ENCODE data around the gene METTL26. TPM values are rescaled to one million over a fixed set of nuclear protein-coding genes. Genes with fewer than 3 reads are reported as not detected.

METTL26 gene
- total and polyA plus RNA-seq, 2 of the 4 experiments (the other 2 are of a cell fraction) = 46.8 to 128 TPM

GRCh38 chr16:638034-638543 is 2.0 kb upstream of the METTL26 start:
- peaks cover 0 to 34% of the 10 kb centered on the region in 2 experiments; a peak in 2 of 4 replicates for H3K79me1 ChIP-seq (ENCODE audit: low read depth in 1 of 2, low read length in 2 of 2)
- BruUV-seq (replicated peaks) = no TSS peak
- H4K8ac ChIP-seq (ENCODE audit: low read depth in 2 of 2, low read length in 2 of 2) = no peak overlapping the region
- no peak overlapping the region for H3K56ac ChIP-seq (ENCODE audit: extremely low read depth, insufficient read depth, low read length)
- no peak overlapping the region for H2BK5ac ChIP-seq (ENCODE audit: low read depth, low read length, poor library complexity, severe bottlenecking)
- intact Hi-C loops (cut with micrococcal nuclease) (loop anchor here (5.0 kb wide), 1 partner anchor 111 kb away; the partner anchor contains the start of gene CAPN15), dilution Hi-C loops (cut with HindIII; ENCODE audit: low sequenced_read_pairs, unreplicated experiment) (no loop called here), in situ Hi-C loops (cut with MboI; ENCODE audit: low sequenced_read_pairs) (no loop called here)
- peaks cover 18% of the 10 kb centered on the region for H3K4me1 ChIP-seq (ENCODE audit: control insufficient read depth, insufficient read depth, low read length)
- H2AK5ac ChIP-seq (ENCODE audit: low read depth, low read length) = 0 out of 2 replicates have a peak overlapping the region, but pooled peaks have one; percentile 69
- H3K4me2 ChIP-seq (ENCODE audit: low read depth, low read length) = no peak overlapping the region
- H3K36me3 ChIP-seq (ENCODE audit: control insufficient read depth, insufficient read depth, low read length) = peaks cover 9% of the 10 kb centered on the region; the same call in 1 of the 2 replicates
- H3K18ac ChIP-seq (ENCODE audit: low read depth, low read length) = no peak overlapping the region
- no peaks in the 10 kb centered on the region for H3K9me3 ChIP-seq (ENCODE audit: control insufficient read depth, insufficient read depth, low read length)
- no peak overlapping the region for H2BK120ac ChIP-seq (ENCODE audit: low read depth, low read length)
- peaks cover 8% of the 10 kb centered on the region; the same call in 1 of the 2 replicates for H3K9me1 ChIP-seq (ENCODE audit: insufficient read depth, low read length)
- H3K27me3 ChIP-seq (ENCODE audit: control insufficient read depth, insufficient read depth, low read length) = no peaks in the 10 kb centered on the region
- no peak overlapping the region for H4K5ac ChIP-seq (ENCODE audit: low read depth, low read length)
- no peak overlapping the region for H3K14ac ChIP-seq (replicated peaks; ENCODE audit: low read depth, low read length)
- WGBS, 2 experiments (ENCODE audit: extremely low coverage in 2 of 2, insufficient read length in 1 of 2) = 88% methylated on average over 8 of the region's 15 CpGs; no CpG with 5 or more reads in 1 of the 2 experiments
- H2AK9ac ChIP-seq (replicated peaks; ENCODE audit: low read depth, low read length, poor library complexity) = peak overlapping the region; percentile 28
- H4K91ac ChIP-seq (ENCODE audit: insufficient read depth, low read depth, low read length) = no peak overlapping the region
- ATAC-seq (ENCODE audit: low read depth) = no peak
- no peak for DNase-seq
- H3K4ac ChIP-seq (ENCODE audit: low read depth, low read length) = no peak overlapping the region
- H3K4me3 ChIP-seq (ENCODE audit: insufficient read depth, low read depth, low read length) = no peak overlapping the region
- POLR2A ChIA-PET (ENCODE audit: unreplicated experiment) = no interaction called here
- H3K9ac ChIP-seq (ENCODE audit: low read depth, low read length) = no peak overlapping the region
- no peak overlapping the region for H2BK15ac ChIP-seq (ENCODE audit: low read depth, low read length)
- H3K27ac ChIP-seq (ENCODE audit: insufficient read depth, low read length) = no peak overlapping the region
- CTCF ChIA-PET = no interaction called here
- TF ChIP-seq, protein P1, sequence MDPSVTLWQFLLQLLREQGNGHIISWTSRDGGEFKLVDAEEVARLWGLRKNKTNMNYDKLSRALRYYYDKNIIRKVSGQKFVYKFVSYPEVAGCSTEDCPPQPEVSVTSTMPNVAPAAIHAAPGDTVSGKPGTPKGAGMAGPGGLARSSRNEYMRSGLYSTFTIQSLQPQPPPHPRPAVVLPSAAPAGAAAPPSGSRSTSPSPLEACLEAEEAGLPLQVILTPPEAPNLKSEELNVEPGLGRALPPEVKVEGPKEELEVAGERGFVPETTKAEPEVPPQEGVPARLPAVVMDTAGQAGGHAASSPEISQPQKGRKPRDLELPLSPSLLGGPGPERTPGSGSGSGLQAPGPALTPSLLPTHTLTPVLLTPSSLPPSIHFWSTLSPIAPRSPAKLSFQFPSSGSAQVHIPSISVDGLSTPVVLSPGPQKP (IDR thresholded peaks at IDR 0.05; ENCODE audit: borderline replicate concordance, low read depth, low read length) = no peak
- TF ChIP-seq MAZ (IDR thresholded peaks at IDR 0.05; ENCODE audit: borderline replicate concordance, low read depth, low read length) (no peak), MAFK (IDR thresholded peaks at IDR 0.05; ENCODE audit: low read depth, low read length) (no peak), FOS (IDR thresholded peaks at IDR 0.05; ENCODE audit: low read depth, low read length) (no peak), RAD21 (IDR thresholded peaks at IDR 0.05; ENCODE audit: low read length) (no peak), MXI1 (IDR thresholded peaks at IDR 0.05; ENCODE audit: borderline replicate concordance, low read depth, low read length) (no peak), SMC3 (IDR thresholded peaks at IDR 0.05; ENCODE audit: low read depth, low read length) (no peak), RFX5 (IDR thresholded peaks at IDR 0.05; ENCODE audit: low read depth, low read length) (no peak), POLR2A (IDR thresholded peaks at IDR 0.05; ENCODE audit: low read depth, low read length) (no peak), CHD1 (IDR thresholded peaks at IDR 0.05; ENCODE audit: low read depth, low read length) (no peak), CEBPB (IDR thresholded peaks at IDR 0.05; ENCODE audit: low read depth, low read length) (no peak), BHLHE40 (IDR thresholded peaks at IDR 0.05; ENCODE audit: low read depth, low read length) (no peak), RCOR1 (IDR thresholded peaks at IDR 0.05; ENCODE audit: insufficient replicate concordance, low read length) (no peak)
- TF ChIP-seq, protein P2, sequence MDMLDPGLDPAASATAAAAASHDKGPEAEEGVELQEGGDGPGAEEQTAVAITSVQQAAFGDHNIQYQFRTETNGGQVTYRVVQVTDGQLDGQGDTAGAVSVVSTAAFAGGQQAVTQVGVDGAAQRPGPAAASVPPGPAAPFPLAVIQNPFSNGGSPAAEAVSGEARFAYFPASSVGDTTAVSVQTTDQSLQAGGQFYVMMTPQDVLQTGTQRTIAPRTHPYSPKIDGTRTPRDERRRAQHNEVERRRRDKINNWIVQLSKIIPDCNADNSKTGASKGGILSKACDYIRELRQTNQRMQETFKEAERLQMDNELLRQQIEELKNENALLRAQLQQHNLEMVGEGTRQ (IDR thresholded peaks at IDR 0.05; ENCODE audit: low read depth, low read length) = no peak
- H2BK20ac ChIP-seq (ENCODE audit: low read depth, low read length) = no peak overlapping the region
- no peak overlapping the region for H3K23ac ChIP-seq (ENCODE audit: low read depth, low read length)
- peak overlapping the region; percentile 93 for H2AFZ ChIP-seq (replicated peaks; ENCODE audit: low read length, poor library complexity)
- peaks cover 4% of the 10 kb centered on the region for H4K20me1 ChIP-seq (ENCODE audit: insufficient read depth, low read length)

Measured in IMR-90 (cell line).